ENCODE results near the gene GPR157. TPM values are rescaled to one million over a fixed set of nuclear protein-coding genes. Genes with fewer than 3 reads are reported as not detected.

Gene GPR157
- total and polyA plus RNA-seq, 2 donors (not counting 1 experiment from before 2014, with no cell fraction given) = 2.0 to 21.2 TPM

DNA sequence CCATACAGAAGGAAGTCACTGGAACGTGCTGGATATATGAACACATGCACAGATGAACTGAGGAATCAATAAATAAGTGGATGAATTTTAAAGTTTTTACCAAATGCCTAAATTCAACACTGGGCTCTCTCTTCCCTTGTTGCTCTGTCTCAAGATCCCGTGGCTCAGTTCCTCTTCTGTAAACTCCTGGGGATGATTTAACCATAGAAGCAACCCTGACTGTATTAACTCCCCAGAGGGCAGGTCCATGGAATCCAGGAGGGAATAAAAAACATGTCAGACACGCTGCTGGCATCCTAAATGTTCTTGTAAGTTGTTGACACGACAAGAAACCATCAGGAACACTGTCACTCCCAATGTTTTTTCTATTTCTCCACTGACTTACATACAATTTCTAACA, 45.3 kb upstream of the GPR157 start:
- Histone ChIP-seq H3K9me3 (ENCODE audit: control extremely low read depth in 1 of 3, control insufficient read depth in 2 of 3, insufficient read depth in 1 of 3, low read length in 2 of 3) (peaks cover 0 to 8% (median 0%) of the 10 kb centered on the region in 3 donors), H3K4me1 (ENCODE audit: control insufficient read depth in 2 of 2, insufficient read depth in 2 of 2, low read length in 2 of 2) (peaks cover 0 to 4% of the 10 kb centered on the region in 2 donors), H3K79me2 (ENCODE audit: control insufficient read depth, insufficient read depth, low read length) (no peaks in the 10 kb centered on the region), H3K27ac (ENCODE audit: low read length in 2 of 2) (no peak overlapping the region), H3K9ac (ENCODE audit: low read length) (no peak overlapping the region), H2AFZ (ENCODE audit: insufficient read depth, low read depth, low read length, poor library complexity, severe bottlenecking) (no peak overlapping the region), H3K27me3 (replicated peaks in 1 of 4; ENCODE audit: control extremely low read depth in 1 of 4, control insufficient read depth in 3 of 4, insufficient read depth in 4 of 4, low read length in 3 of 4) (peaks cover 0 to 10% (median 0%) of the 10 kb centered on the region in 4 experiments), H3K36me3 (replicated peaks in 1 of 2; ENCODE audit: control extremely low read depth in 1 of 2, control insufficient read depth in 1 of 2, extremely low read depth in 1 of 2, insufficient read depth in 2 of 2, low read length in 1 of 2) (no peaks in the 10 kb centered on the region), H3K4me2 (replicated peaks; ENCODE audit: low read depth, low read length, poor library complexity, severe bottlenecking) (no peak overlapping the region), H4K20me1 (ENCODE audit: control insufficient read depth, insufficient read depth, low read length, poor library complexity, severe bottlenecking) (no peaks in the 10 kb centered on the region), H3K4me3 (ENCODE audit: control extremely low read depth in 1 of 5, extremely low read depth in 1 of 5, insufficient read depth in 1 of 5, low read depth in 2 of 5, low read length in 4 of 5) (no peak overlapping the region)
- no peak overlapping the region for H3K4me3 Mint-ChIP-seq
- intact Hi-C loops (cut with micrococcal nuclease) = no loop called here
- CTCF ChIA-PET = no interaction called here
- no CpG with 5 or more reads among the region's 4 CpGs for WGBS (ENCODE audit: insufficient coverage)
- H3K27me3 Mint-ChIP-seq = peaks cover 30% of the 10 kb centered on the region
- DNase-seq = no peak
- no peaks in the 10 kb centered on the region for H3K9me3 Mint-ChIP-seq (ENCODE audit: insufficient read depth)
- POLR2A ChIA-PET = no interaction called here
- no peak for ATAC-seq (ENCODE audit: low read depth)
- no peak for TF ChIP-seq EZH2 (IDR thresholded peaks at IDR 0.05; ENCODE audit: borderline replicate concordance, insufficient read depth, low read depth, low read length, poor library complexity, severe bottlenecking)
- TF ChIP-seq CTCF (IDR thresholded peaks at IDR 0.05) = no peak
- no peak overlapping the region for H3K27ac Mint-ChIP-seq
- H3K4me1 Mint-ChIP-seq = no peaks in the 10 kb centered on the region

- H4K20me1 ChIP-seq (ENCODE audit: control insufficient read depth, insufficient read depth, low read length, poor library complexity, severe bottlenecking) = no peaks in the 10 kb centered on the region
- no peak overlapping the region for H3K27ac ChIP-seq (ENCODE audit: low read length in 2 of 2)
- H3K4me1 ChIP-seq (ENCODE audit: control insufficient read depth in 2 of 2, insufficient read depth in 2 of 2, low read length in 2 of 2) = peaks cover 0 to 4% of the 10 kb centered on the region in 2 donors
- DNase-seq (no peak), ATAC-seq (ENCODE audit: low read depth) (no peak)
- no peaks in the 10 kb centered on the region for H3K9me3 Mint-ChIP-seq (ENCODE audit: insufficient read depth)
- no peak for TF ChIP-seq EZH2 (IDR thresholded peaks at IDR 0.05; ENCODE audit: borderline replicate concordance, insufficient read depth, low read depth, low read length, poor library complexity, severe bottlenecking)
- TF ChIP-seq CTCF (IDR thresholded peaks at IDR 0.05) = no peak
- H3K9ac ChIP-seq (ENCODE audit: low read length) = no peak overlapping the region
- no peak overlapping the region for H3K4me2 ChIP-seq (replicated peaks; ENCODE audit: low read depth, low read length, poor library complexity, severe bottlenecking)
- no peak overlapping the region for H3K4me3 ChIP-seq (ENCODE audit: control extremely low read depth in 1 of 5, extremely low read depth in 1 of 5, insufficient read depth in 1 of 5, low read depth in 2 of 5, low read length in 4 of 5)
- intact Hi-C loops (cut with micrococcal nuclease) = no loop called here
- ChIA-PET POLR2A (no interaction called here), CTCF (interaction anchor here (0.5 to 1.2 kb wide), 3 partner anchors 38 to 1034 kb away, joined by 3 to 6 read pairs (median 3); no protein-coding TSS in a partner anchor)
- no peak overlapping the region for H2AFZ ChIP-seq (ENCODE audit: insufficient read depth, low read depth, low read length, poor library complexity, severe bottlenecking)
- 95% methylated on average over 8 of the region's 10 CpGs for WGBS (ENCODE audit: insufficient coverage)
- peaks cover 0 to 4% (median 0%) of the 10 kb centered on the region in 3 donors for H3K9me3 ChIP-seq (ENCODE audit: control extremely low read depth in 1 of 3, control insufficient read depth in 2 of 3, insufficient read depth in 1 of 3, low read length in 2 of 3)
- H3K27ac Mint-ChIP-seq = no peak overlapping the region
- peaks cover 5% of the 10 kb centered on the region for H3K4me1 Mint-ChIP-seq
- no peaks in the 10 kb centered on the region for H3K27me3 ChIP-seq (replicated peaks in 1 of 4; ENCODE audit: control extremely low read depth in 1 of 4, control insufficient read depth in 3 of 4, insufficient read depth in 4 of 4, low read length in 3 of 4)
- no peaks in the 10 kb centered on the region for H3K36me3 ChIP-seq (replicated peaks in 1 of 2; ENCODE audit: control extremely low read depth in 1 of 2, control insufficient read depth in 1 of 2, extremely low read depth in 1 of 2, insufficient read depth in 2 of 2, low read length in 1 of 2)
- H3K27me3 Mint-ChIP-seq = peaks cover 13% of the 10 kb centered on the region
- no peaks in the 10 kb centered on the region for H3K79me2 ChIP-seq (ENCODE audit: control insufficient read depth, insufficient read depth, low read length)
- H3K4me3 Mint-ChIP-seq = no peak overlapping the region
These were observed 40.8 kb upstream of the GPR157 start for GRCh38 chr1:9169601-9170137.

Measured in B cell (primary cell).